ENCODE data around the gene TNFSF15.

DNA sequence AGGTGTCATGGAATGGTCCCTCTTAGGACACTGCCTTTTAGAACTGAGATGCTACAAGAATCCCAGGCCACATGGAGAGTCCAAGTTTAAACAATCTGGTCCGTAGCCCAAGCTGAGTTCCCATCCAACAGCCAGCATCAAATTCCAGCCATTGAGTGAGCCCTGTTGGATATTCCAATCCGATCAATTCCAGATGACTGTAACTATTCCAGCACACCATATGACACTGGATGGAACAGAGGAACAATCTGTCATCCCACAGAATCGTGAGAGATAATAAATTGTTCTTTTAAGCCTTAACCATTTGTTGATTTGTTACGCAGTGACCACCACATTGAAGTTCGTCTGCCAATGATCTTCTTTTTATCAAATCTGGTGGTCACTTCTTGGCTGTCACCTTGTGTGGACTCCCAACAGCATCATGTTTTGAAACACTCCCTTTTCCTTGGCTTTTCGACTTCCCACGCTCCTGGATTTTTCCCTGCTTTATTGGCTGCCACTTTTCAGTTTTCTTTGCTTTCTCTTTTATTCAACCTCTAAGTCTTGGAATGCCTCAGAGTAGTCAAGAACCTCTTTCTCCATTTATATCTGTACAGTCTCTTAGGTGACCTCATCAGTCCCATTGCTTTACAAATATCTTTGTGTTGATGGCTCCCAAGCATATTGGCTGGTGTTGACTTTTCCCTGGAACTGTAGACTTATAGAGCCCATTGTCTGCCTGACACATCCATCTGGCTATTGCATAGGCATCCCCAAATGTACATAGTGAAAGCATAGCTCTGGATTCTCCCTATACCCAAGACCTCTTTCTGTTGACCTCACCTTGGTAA lies 46.1 kb downstream of the TNFSF15 start:
- TF ChIP-seq POLR2A (IDR thresholded peaks at IDR 0.05) (no peak), EP300 (IDR thresholded peaks at IDR 0.05) (no peak)
- TF ChIP-seq, protein P1, sequence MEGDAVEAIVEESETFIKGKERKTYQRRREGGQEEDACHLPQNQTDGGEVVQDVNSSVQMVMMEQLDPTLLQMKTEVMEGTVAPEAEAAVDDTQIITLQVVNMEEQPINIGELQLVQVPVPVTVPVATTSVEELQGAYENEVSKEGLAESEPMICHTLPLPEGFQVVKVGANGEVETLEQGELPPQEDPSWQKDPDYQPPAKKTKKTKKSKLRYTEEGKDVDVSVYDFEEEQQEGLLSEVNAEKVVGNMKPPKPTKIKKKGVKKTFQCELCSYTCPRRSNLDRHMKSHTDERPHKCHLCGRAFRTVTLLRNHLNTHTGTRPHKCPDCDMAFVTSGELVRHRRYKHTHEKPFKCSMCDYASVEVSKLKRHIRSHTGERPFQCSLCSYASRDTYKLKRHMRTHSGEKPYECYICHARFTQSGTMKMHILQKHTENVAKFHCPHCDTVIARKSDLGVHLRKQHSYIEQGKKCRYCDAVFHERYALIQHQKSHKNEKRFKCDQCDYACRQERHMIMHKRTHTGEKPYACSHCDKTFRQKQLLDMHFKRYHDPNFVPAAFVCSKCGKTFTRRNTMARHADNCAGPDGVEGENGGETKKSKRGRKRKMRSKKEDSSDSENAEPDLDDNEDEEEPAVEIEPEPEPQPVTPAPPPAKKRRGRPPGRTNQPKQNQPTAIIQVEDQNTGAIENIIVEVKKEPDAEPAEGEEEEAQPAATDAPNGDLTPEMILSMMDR (IDR thresholded peaks at IDR 0.05) = no peak

All from ovary (tissue), 3 donors.